Measurements from ENCODE around the gene CTNNAL1.

DNA sequence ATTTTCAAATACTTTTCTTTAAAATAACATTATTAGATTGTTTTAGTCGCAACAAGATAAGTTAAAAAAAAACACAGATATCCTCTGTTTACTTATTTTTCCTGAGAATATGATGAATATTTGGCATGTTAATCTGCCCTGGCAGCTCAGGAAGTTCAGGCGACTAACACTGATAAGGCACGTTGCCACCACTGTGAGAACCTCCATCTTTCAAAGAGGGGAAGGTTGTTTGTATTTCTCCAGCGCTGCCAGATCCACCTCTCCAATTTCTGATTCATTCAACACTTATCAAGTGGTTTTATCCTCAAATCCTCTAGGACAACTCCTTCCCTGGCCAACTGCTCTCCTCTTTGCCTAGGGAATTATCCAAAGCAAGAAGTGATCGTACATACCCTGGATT lies 21.8 kb downstream of the CTNNAL1 start:
- TF ChIP-seq CTCF (tag by site-specific recombination; IDR thresholded peaks at IDR 0.05), result no peak
- TF ChIP-seq HOXA7 (CRISPR knock-in tag; IDR thresholded peaks at IDR 0.05; ENCODE audit: borderline replicate concordance), result no peak
- no peak for TF ChIP-seq ZNF174 (tag by site-specific recombination; IDR thresholded peaks at IDR 0.05)
- TF ChIP-seq ZNF274 (IDR thresholded peaks at IDR 0.05; ENCODE audit: low read length), result no peak
- no peak for TF ChIP-seq ZNF274 (tag by site-specific recombination; IDR thresholded peaks at IDR 0.05; ENCODE audit: borderline replicate concordance)
